Thoracic aorta (tissue), 2 donors: ENCODE data around the gene GUCY1A1. TPM values are rescaled to one million over a fixed set of nuclear protein-coding genes. Genes with fewer than 3 reads are reported as not detected.

ENCODE experiments used
- ATAC-seq: fragments of 150-250 bp; one replicate; pipeline ENCODE4 v1.8.0; 2017; ENCODE audit warnings: low read depth; ENCODE audit not compliant: insufficient number of reproducible peaks, low FRiP score
- DNase-seq: peaks from one replicate; pipeline ENCODE4 v3.0.0-alpha.2; 2020; ENCODE audit warnings: low spot score
- H3K27ac ChIP-seq, 2 donors: fragments of 200-600 bp; sonication (generic); 1 replicate in 1 of 2; 2 replicates in 1 of 2; pipeline ENCODE4 v1.5.1; 2016; ENCODE audit warnings: mild to moderate bottlenecking in 2 of 2, moderate library complexity in 2 of 2
- H3K27me3 ChIP-seq: fragments of 200-600 bp; sonication (generic); replicated peaks from 2 replicates; pipeline ENCODE4 v1.6.0; 2016; ENCODE audit warnings: mild to moderate bottlenecking; ENCODE audit not compliant: insufficient read depth
- H3K36me3 ChIP-seq: fragments of 200-600 bp; sonication (generic); one replicate; pipeline ENCODE4 v1.5.1; 2016
- H3K4me1 ChIP-seq, 2 donors: fragments of 200-600 bp; sonication (generic); 1 replicate in 1 of 2; 2 replicates in 1 of 2; pipeline versions ENCODE4 v1.5.1 to v1.6.0; 2016; ENCODE audit warnings: low read depth in 2 of 2, mild to moderate bottlenecking in 1 of 2; ENCODE audit not compliant: control insufficient read depth in 1 of 2
- H3K4me3 ChIP-seq: fragments of 200-600 bp; sonication (generic); 2 replicates; pipeline ENCODE4 v1.5.1; 2016; ENCODE audit warnings: mild to moderate bottlenecking
- H3K9me3 ChIP-seq: fragments of 200-600 bp; sonication (generic); 2 replicates; pipeline ENCODE4 v1.5.1; 2016
- CTCF ChIP-seq: fragments of 200-600 bp; sonication (generic); IDR thresholded peaks from one replicate; pipeline ENCODE4 v1.5.1; 2019; ENCODE audit warnings: antibody characterized with exemption
- total RNA-seq, 2 donors: library from RNA; depleted of rRNA; stranded (reverse); fragments of >200 nt; gene quantifications; one replicate each; pipeline versions ENCODE4 v1.1.0 to v1.2.3, GENCODE V29; 2016

Gene GUCY1A1
- total RNA-seq, 2 donors from 2014 or later = 110 to 135 TPM

GRCh38 chr4:155758481-155759371, 92.1 kb downstream of the GUCY1A1 start, which contains the start of gene GUCY1B1:
Gene GUCY1B1 (plus strand): TSS chr4:155759021. CDS start chr4:155759141, 120 bp downstream.
- H3K4me3 ChIP-seq = peak within 1 kb of the TSS; percentile 87
- DNase-seq (peak; percentile 90), ATAC-seq (peak; percentile 99)
- no peaks in the 10 kb centered on the region for H3K27me3 ChIP-seq
- H3K9me3 ChIP-seq = no peaks in the 10 kb centered on the region
- peak within 1 kb of the TSS; percentile 77 to 93 for H3K27ac ChIP-seq
- TF ChIP-seq CTCF = peak; percentile 55
- H3K4me1 ChIP-seq = peaks cover 4 to 16% of the 10 kb centered on the region in 2 donors
- no peaks in the 10 kb centered on the region for H3K36me3 ChIP-seq

GRCh38 chr4:155759372-155760252, 93.0 kb downstream of the GUCY1A1 start:
- no peaks in the 10 kb centered on the region for H3K27me3 ChIP-seq
- peak; percentile 40 for TF ChIP-seq CTCF

GRCh38 chr4:155761047-155761446, 94.4 kb downstream of the GUCY1A1 start:
- Histone ChIP-seq H3K4me1 (peaks cover 4 to 16% of the 10 kb centered on the region in 2 donors), H3K27me3 (no peaks in the 10 kb centered on the region), H3K36me3 (no peaks in the 10 kb centered on the region), H3K4me3 (no peak overlapping the region), H3K9me3 (no peaks in the 10 kb centered on the region), H3K27ac (no peak overlapping the region)
- TF ChIP-seq CTCF = no peak
- no peak for DNase-seq
- no peak for ATAC-seq

More at GRCh38 chr4:155759372-155760252, 93.0 kb downstream of the GUCY1A1 start:
- ATAC-seq (peak; percentile 15), DNase-seq (peak; percentile 27)
- Histone ChIP-seq H3K36me3 (no peaks in the 10 kb centered on the region), H3K27ac (peak overlapping the region; percentile 77 to 93), H3K9me3 (no peaks in the 10 kb centered on the region), H3K4me3 (peak overlapping the region; percentile 87), H3K4me1 (peaks cover 4 to 16% of the 10 kb centered on the region in 2 donors)

- no peak for TF ChIP-seq CTCF
- DNase-seq (no peak), ATAC-seq (no peak)
- no peaks in the 10 kb centered on the region for H3K27me3 ChIP-seq
- no peak overlapping the region for H3K4me3 ChIP-seq
- H3K4me1 ChIP-seq = peaks cover 4 to 16% of the 10 kb centered on the region in 2 donors
- no peak overlapping the region for H3K27ac ChIP-seq
- no peaks in the 10 kb centered on the region for H3K9me3 ChIP-seq
- H3K36me3 ChIP-seq = no peaks in the 10 kb centered on the region
Measured at GRCh38 chr4:155761916-155762315, 95.3 kb downstream of the GUCY1A1 start.

GRCh38 chr4:155762334-155762733, 95.7 kb downstream of the GUCY1A1 start:
- Histone ChIP-seq H3K27ac (no peak overlapping the region), H3K4me3 (no peak overlapping the region), H3K9me3 (no peaks in the 10 kb centered on the region), H3K4me1 (peaks cover 4 to 16% of the 10 kb centered on the region in 2 donors), H3K27me3 (no peaks in the 10 kb centered on the region), H3K36me3 (no peaks in the 10 kb centered on the region)
- DNase-seq (no peak), ATAC-seq (no peak)
- TF ChIP-seq CTCF = no peak
